ENCODE measurements around the gene FCHSD1. TPM values are rescaled to one million over a fixed set of nuclear protein-coding genes. Genes with fewer than 3 reads are reported as not detected.

The FCHSD1 gene
- total RNA-seq, 1 donor from 2014 or later = 38.5 TPM

DNA sequence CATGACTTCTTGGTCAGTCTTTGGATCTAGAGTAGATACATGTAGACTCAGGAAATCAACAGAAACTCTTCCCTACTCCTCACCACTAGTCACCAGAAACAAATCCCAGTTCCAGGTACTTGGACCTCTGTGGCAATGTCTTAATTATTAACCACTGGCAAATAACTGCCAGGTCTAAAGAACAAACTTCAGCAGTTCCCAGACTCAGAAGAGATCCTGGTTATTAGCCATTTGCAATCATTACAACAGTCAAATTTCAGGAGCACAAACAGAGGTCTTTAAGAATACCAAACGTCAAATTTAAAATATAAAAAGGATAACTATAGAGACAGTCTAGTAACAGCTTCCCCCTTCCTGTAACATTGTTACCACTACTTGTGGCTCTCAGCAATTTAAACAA, 42.7 kb downstream of the FCHSD1 start:
- Histone ChIP-seq H3K36me3 (ENCODE audit: control insufficient read depth, insufficient read depth, low read length) (no peaks in the 10 kb centered on the region), H3K27me3 (ENCODE audit: control insufficient read depth, insufficient read depth, low read length) (no peaks in the 10 kb centered on the region), H3K4me3 (ENCODE audit: low read depth, low read length) (no peak overlapping the region)
- DNase-seq (ENCODE audit: low read depth) = no peak
- TF ChIP-seq CTCF (IDR thresholded peaks at IDR 0.05; ENCODE audit: insufficient read depth, low read length, poor library complexity, severe bottlenecking) = no peak

DNA sequence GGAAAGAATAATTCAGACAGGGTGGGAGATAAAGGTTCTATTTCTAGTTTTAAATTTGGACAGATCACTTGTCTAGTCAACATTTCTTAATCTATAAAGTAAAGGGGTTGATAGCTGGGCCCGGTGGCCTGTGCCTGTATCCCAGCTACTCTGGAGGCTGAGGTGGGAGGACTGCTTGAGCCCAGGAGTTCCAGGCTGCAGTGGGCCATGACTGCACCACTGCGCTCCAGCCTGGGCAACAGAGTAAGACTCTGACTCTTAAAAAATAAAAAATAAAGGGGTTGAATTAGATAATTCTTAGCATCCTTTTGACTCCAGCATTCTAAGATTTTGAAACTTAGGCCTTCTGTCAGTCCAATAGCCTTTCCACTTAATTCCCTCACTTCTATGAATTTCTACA, 43.2 kb downstream of the FCHSD1 start:
- no peak for DNase-seq (ENCODE audit: low read depth)
- Histone ChIP-seq H3K4me3 (ENCODE audit: low read depth, low read length) (no peak overlapping the region), H3K27me3 (ENCODE audit: control insufficient read depth, insufficient read depth, low read length) (no peaks in the 10 kb centered on the region), H3K36me3 (ENCODE audit: control insufficient read depth, insufficient read depth, low read length) (no peaks in the 10 kb centered on the region)
- TF ChIP-seq CTCF (IDR thresholded peaks at IDR 0.05; ENCODE audit: insufficient read depth, low read length, poor library complexity, severe bottlenecking) = no peak

- no peaks in the 10 kb centered on the region for H3K36me3 ChIP-seq (ENCODE audit: control insufficient read depth, insufficient read depth, low read length)
- no peaks in the 10 kb centered on the region for H3K27me3 ChIP-seq (ENCODE audit: control insufficient read depth, insufficient read depth, low read length)
- TF ChIP-seq CTCF (IDR thresholded peaks at IDR 0.05; ENCODE audit: insufficient read depth, low read length, poor library complexity, severe bottlenecking) = no peak
- no peak overlapping the region for H3K4me3 ChIP-seq (ENCODE audit: low read depth, low read length)
- no peak for DNase-seq (ENCODE audit: low read depth)
Observed at GRCh38 chr5:141605523-141606277, 45.5 kb downstream of the FCHSD1 start.

- Histone ChIP-seq H3K27me3 (ENCODE audit: control insufficient read depth, insufficient read depth, low read length) (no peaks in the 10 kb centered on the region), H3K36me3 (ENCODE audit: control insufficient read depth, insufficient read depth, low read length) (no peaks in the 10 kb centered on the region), H3K4me3 (ENCODE audit: low read depth, low read length) (no peak overlapping the region)
- peak; percentile 87 for DNase-seq (ENCODE audit: low read depth)
- no peak for TF ChIP-seq CTCF (IDR thresholded peaks at IDR 0.05; ENCODE audit: insufficient read depth, low read length, poor library complexity, severe bottlenecking)
Observed at GRCh38 chr5:141603923-141604717, 47.1 kb downstream of the FCHSD1 start.

GRCh38 chr5:141602606-141603005, 48.6 kb downstream of the FCHSD1 start:
- no peak for TF ChIP-seq CTCF (IDR thresholded peaks at IDR 0.05; ENCODE audit: insufficient read depth, low read length, poor library complexity, severe bottlenecking)
- Histone ChIP-seq H3K4me3 (ENCODE audit: low read depth, low read length) (no peak overlapping the region), H3K27me3 (ENCODE audit: control insufficient read depth, insufficient read depth, low read length) (no peaks in the 10 kb centered on the region), H3K36me3 (ENCODE audit: control insufficient read depth, insufficient read depth, low read length) (no peaks in the 10 kb centered on the region)
- DNase-seq (ENCODE audit: low read depth) = no peak
